Measurements from ENCODE around the gene UBE4A. TPM values are rescaled to one million over a fixed set of nuclear protein-coding genes. Genes with fewer than 3 reads are reported as not detected.
A peak's percentile ranks its signal among the peaks of the same experiment; 100 is the strongest.

The UBE4A gene
- total and polyA plus RNA-seq, 2 experiments from 2014 or later, result 11.8 to 42.2 TPM

GRCh38 chr11:118442301-118442700 lies 82.9 kb downstream of the UBE4A start:
- no peak for ATAC-seq
- Histone ChIP-seq H3K4me1 (ENCODE audit: insufficient read depth) (peaks cover 41% of the 10 kb centered on the region), H3K9me2 (ENCODE audit: insufficient read depth) (no peaks in the 10 kb centered on the region), H3K27me3 (ENCODE audit: insufficient read depth) (no peaks in the 10 kb centered on the region), H3K79me2 (replicated peaks; ENCODE audit: insufficient read depth) (peaks cover 100% of the 10 kb centered on the region), H3K4me2 (peak overlapping the region; percentile 34), H2AFZ (no peak overlapping the region), H3K4me3 (no peak overlapping the region), H3K27ac (ENCODE audit: low read depth) (no peak overlapping the region), H4K20me1 (replicated peaks; ENCODE audit: insufficient read depth) (peaks cover 91% of the 10 kb centered on the region), H3F3A (replicated peaks; ENCODE audit: low read depth) (no peaks in the 10 kb centered on the region; the same call in 1 of the 2 replicates), H3K36me3 (ENCODE audit: insufficient read depth) (peaks cover 4% of the 10 kb centered on the region; the same call in 1 of the 2 replicates)
- H3K27me3 Mint-ChIP-seq (ENCODE audit: insufficient read depth, low read depth, poor library complexity), result peaks cover 3% of the 10 kb centered on the region
- DNase-seq (ENCODE audit: low spot score), result no peak
- H3K4me3 Mint-ChIP-seq, result peak overlapping the region; percentile 29; the same call in 1 of the 3 replicates
- peak overlapping the region; percentile 26; the same call in 1 of the 2 replicates for H3K27ac Mint-ChIP-seq
- no peak for TF ChIP-seq POLR2AphosphoS5 (IDR thresholded peaks at IDR 0.05; ENCODE audit: low read depth)
- TF ChIP-seq ZNF114 (CRISPR knock-in tag; IDR thresholded peaks at IDR 0.05), result no peak
- TF ChIP-seq EZH2 (IDR thresholded peaks at IDR 0.05; ENCODE audit: low read depth, unreplicated experiment), result no peak
- TF ChIP-seq CREB1 (CRISPR knock-in tag; IDR thresholded peaks at IDR 0.05; ENCODE audit: low read depth), result no peak
- no peak for TF ChIP-seq EZH2phosphoT487 (IDR thresholded peaks at IDR 0.05; ENCODE audit: unreplicated experiment)
- TF ChIP-seq ZNF331 (CRISPR knock-in tag; IDR thresholded peaks at IDR 0.05; ENCODE audit: low read depth), result no peak
- TF ChIP-seq STAT1 (IDR thresholded peaks at IDR 0.05; ENCODE audit: unreplicated experiment), result no peak
- TF ChIP-seq ETS1 (IDR thresholded peaks at IDR 0.05), result no peak
- TF ChIP-seq JUNB (IDR thresholded peaks at IDR 0.05; ENCODE audit: unreplicated experiment), result no peak
- no peak for TF ChIP-seq NANOG (IDR thresholded peaks at IDR 0.05; ENCODE audit: borderline replicate concordance)
- no peak for TF ChIP-seq ZNF462 (CRISPR knock-in tag; IDR thresholded peaks at IDR 0.05)
- peaks cover 52% of the 10 kb centered on the region for H3K4me1 Mint-ChIP-seq
- peaks cover 20% of the 10 kb centered on the region for H3K36me3 Mint-ChIP-seq (ENCODE audit: low read depth)
- H3K9me3 Mint-ChIP-seq, result no peaks in the 10 kb centered on the region; the same call in 2 of the 3 replicates
